Activated CD4-positive, alpha-beta T cell treated with anti-CD3 and anti-CD28 coated beads, Interleukin-2, amount 10 ng/mL, durations not matched to agents 7 days and 5 days (primary cell): Measurements from ENCODE around the gene C13orf46. TPM values are rescaled to one million over a fixed set of nuclear protein-coding genes. Genes with fewer than 3 reads are reported as not detected.
"Not testable (repeated sequence)": the region's sequence is repeated elsewhere in the genome, so short reads cannot be mapped to it uniquely, and the experiment has no call there.

Experiments used
- CTCF ChIA-PET: fragments of 350-600 bp; sonication (Branson Sonifier 250); formaldehyde crosslinking; loops from one replicate; lab custom pipeline; 2021; ENCODE audit warnings: antibody characterized with exemption; lab: Charles Lee
- POLR2A ChIA-PET: fragments of 350-600 bp; sonication (Branson Sonifier 250); formaldehyde crosslinking; loops from one replicate; lab custom pipeline; 2021; ENCODE audit warnings: antibody characterized with exemption; lab: Charles Lee
- DNase-seq: peaks from one replicate; pipeline ENCODE4 v3.0.0-alpha.2; 2020
- H3K27ac Mint-ChIP-seq: one replicate; pipeline ENCODE4 v1.8.0; 2021; ENCODE audit warnings: mild to moderate bottlenecking, moderate library complexity, mixed read lengths
- H3K27me3 Mint-ChIP-seq: one replicate; pipeline ENCODE4 v1.8.0; 2021; ENCODE audit warnings: mixed read lengths
- H3K36me3 Mint-ChIP-seq: one replicate; pipeline ENCODE4 v1.8.0; 2021; ENCODE audit warnings: low read depth, mixed read lengths
- H3K4me1 Mint-ChIP-seq: one replicate; pipeline ENCODE4 v1.8.0; 2021; ENCODE audit warnings: mixed read lengths
- H3K4me3 Mint-ChIP-seq: one replicate; pipeline ENCODE4 v1.8.0; 2021; ENCODE audit warnings: mild to moderate bottlenecking, moderate library complexity, mixed read lengths
- H3K9me3 Mint-ChIP-seq: one replicate; pipeline ENCODE4 v1.8.0; 2021; ENCODE audit warnings: mixed read lengths
- total RNA-seq, 2 experiments: library from RNA; stranded (reverse); gene quantifications; one replicate each; pipeline ENCODE4 v1.2.3, GENCODE V29; 2021

Gene C13orf46
- total RNA-seq, 2 experiments from 2014 or later = 7.3 to 9.8 TPM

GRCh38 chr13:113919761-113920559 is 53.9 kb downstream of the C13orf46 start:
- DNase-seq = no peak
- ChIA-PET POLR2A (no interaction called here), CTCF (no interaction called here)
- Mint-ChIP-seq H3K4me3 (no peak overlapping the region), H3K9me3 (peaks cover 12% of the 10 kb centered on the region), H3K27me3 (peaks cover 16% of the 10 kb centered on the region), H3K4me1 (no peaks in the 10 kb centered on the region), H3K36me3 (no peaks in the 10 kb centered on the region), H3K27ac (no peak overlapping the region)

DNA sequence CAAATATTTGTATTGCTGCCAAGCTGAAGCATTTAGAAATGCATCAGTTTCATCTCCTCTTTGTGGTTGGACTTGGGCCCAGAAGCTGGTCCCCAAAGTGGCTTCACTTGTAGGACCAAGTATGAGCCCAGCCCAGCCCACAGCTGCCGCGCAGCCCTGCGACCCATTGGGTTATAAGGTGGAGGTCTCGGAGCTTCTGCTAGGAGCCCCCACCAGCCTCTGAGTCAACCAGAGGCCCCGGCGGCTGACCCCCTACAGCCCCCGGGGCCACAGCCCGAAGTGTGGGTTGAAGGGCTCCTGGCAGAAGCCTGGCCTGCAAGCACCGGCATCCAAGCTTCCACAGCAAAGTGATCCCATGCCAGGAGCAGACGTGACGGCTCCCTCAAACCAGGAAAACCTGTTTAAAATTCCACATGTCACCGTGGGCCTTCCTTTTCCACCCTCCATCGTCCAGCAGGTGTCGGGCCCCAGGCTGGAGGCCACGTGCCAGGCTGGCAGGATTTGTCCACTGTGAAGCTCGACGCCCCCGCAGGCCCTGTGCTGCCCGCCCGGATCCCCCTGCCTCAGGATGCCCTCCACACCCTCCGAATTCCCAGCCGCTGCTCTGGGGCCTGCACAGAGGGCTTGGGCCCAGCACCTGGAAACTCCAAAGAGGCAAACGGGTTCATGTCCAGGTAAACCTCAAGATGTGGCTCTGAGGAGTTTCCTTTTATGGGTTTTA is 54.7 kb downstream of the C13orf46 start:
- Mint-ChIP-seq H3K9me3 (peaks cover 12% of the 10 kb centered on the region), H3K27ac (no peak overlapping the region), H3K27me3 (peaks cover 18% of the 10 kb centered on the region), H3K4me1 (no peaks in the 10 kb centered on the region), H3K4me3 (no peak overlapping the region), H3K36me3 (no peaks in the 10 kb centered on the region)
- no peak for DNase-seq
- POLR2A ChIA-PET = no interaction called here
- CTCF ChIA-PET = no interaction called here

DNA sequence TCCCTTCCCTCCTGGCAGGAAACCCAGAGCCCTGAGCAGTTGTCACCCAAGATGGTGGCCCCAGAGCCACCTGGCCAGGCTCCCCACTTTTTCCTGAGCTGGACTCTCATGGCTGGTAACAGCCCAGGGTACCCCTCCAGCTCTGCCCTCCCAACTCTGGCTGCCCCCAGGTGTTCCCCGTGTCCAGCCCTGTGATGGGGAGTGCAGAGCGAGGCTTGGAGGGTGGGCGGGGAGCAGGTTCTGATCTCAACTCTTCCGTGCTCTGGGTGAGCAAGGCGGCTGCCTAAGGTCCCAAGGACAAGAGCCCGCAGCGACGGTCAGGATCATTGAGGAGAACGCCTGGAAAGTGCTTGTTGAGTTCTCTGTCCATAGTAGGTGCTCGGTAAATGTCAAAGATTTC is 55.3 kb downstream of the C13orf46 start:
- Mint-ChIP-seq H3K36me3 (no peaks in the 10 kb centered on the region), H3K27ac (no peak overlapping the region), H3K27me3 (peaks cover 21% of the 10 kb centered on the region), H3K9me3 (peaks cover 12% of the 10 kb centered on the region), H3K4me3 (no peak overlapping the region), H3K4me1 (no peaks in the 10 kb centered on the region)
- CTCF ChIA-PET = no interaction called here
- POLR2A ChIA-PET = no interaction called here
- no peak for DNase-seq

GRCh38 chr13:113917594-113918371 is 56.1 kb downstream of the C13orf46 start:
- CTCF ChIA-PET = no interaction called here
- POLR2A ChIA-PET = no interaction called here
- peak; percentile 4 for DNase-seq

DNA sequence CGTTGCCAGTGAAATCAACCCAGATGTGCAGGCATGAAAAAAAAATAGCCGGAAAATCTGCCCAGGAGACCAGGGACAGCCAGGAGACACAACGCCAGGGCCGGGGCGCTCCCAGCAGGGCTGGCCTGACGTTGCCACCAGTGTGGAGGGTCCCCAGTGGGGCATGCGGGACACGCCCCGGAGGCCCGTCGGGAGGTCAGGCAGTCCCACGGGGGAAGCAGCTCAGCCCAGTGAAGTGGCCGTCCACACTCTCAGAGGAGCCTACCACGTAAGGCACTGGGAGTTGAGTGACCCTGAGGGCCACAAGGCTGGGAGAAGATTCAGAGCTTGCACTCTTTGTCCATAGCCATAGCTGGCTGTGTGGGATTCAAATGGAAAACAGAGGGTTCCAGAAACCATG is 56.8 kb downstream of the C13orf46 start:
- Mint-ChIP-seq H3K27me3 (peaks cover 29% of the 10 kb centered on the region), H3K9me3 (peaks cover 5% of the 10 kb centered on the region), H3K36me3 (no peaks in the 10 kb centered on the region), H3K4me3 (no peak overlapping the region), H3K27ac (no peak overlapping the region), H3K4me1 (no peaks in the 10 kb centered on the region)
- peak; percentile 3 for DNase-seq
- CTCF ChIA-PET = no interaction called here
- POLR2A ChIA-PET = no interaction called here

More at GRCh38 chr13:113917594-113918371, 56.1 kb downstream of the C13orf46 start:
- Mint-ChIP-seq H3K27me3 (peaks cover 25% of the 10 kb centered on the region), H3K27ac (no peak overlapping the region), H3K4me1 (no peaks in the 10 kb centered on the region), H3K4me3 (no peak overlapping the region), H3K36me3 (no peaks in the 10 kb centered on the region), H3K9me3 (peaks cover 12% of the 10 kb centered on the region)

DNA sequence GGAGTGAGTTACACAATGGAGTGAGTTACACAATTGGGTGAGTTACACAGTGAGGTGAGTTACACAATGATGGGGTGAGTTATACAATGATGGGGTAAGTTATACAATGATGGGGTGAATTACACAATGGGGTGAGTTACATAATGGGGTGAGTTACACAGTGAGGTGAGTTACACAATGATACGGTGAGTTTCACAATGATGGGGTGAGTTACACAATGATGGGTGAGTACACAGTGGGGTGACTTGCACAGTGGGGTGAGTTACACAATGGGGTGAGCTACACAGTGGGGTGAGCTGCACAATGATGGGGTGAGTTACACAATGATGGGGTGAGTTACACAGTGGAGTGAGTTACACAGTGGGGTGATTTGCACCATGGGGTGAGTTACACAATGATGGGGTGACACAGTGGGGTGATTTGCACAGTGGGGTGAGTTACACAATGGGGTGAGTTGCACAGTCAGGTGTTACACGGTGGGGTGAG is 57.5 kb downstream of the C13orf46 start:
- Mint-ChIP-seq H3K9me3 (no peaks in the 10 kb centered on the region), H3K27ac (no peak overlapping the region), H3K27me3 (peaks cover 28% of the 10 kb centered on the region), H3K4me3 (no peak overlapping the region), H3K4me1 (no peaks in the 10 kb centered on the region), H3K36me3 (no peaks in the 10 kb centered on the region)
- peak; percentile 3 for DNase-seq
- POLR2A ChIA-PET = no interaction called here
- CTCF ChIA-PET = no interaction called here

GRCh38 chr13:113915786-113916329 is 58.0 kb downstream of the C13orf46 start:
- CTCF ChIA-PET = no interaction called here
- H3K36me3 Mint-ChIP-seq = no peaks in the 10 kb centered on the region
- POLR2A ChIA-PET = no interaction called here
- peaks cover 33% of the 10 kb centered on the region for H3K27me3 Mint-ChIP-seq
- peak; percentile 1 for DNase-seq
- H3K27ac Mint-ChIP-seq = no peak overlapping the region
- no peaks in the 10 kb centered on the region for H3K9me3 Mint-ChIP-seq
- no peaks in the 10 kb centered on the region for H3K4me1 Mint-ChIP-seq
- no peak overlapping the region for H3K4me3 Mint-ChIP-seq

GRCh38 chr13:113915012-113915763 is 58.7 kb downstream of the C13orf46 start:
- POLR2A ChIA-PET = no interaction called here

DNA sequence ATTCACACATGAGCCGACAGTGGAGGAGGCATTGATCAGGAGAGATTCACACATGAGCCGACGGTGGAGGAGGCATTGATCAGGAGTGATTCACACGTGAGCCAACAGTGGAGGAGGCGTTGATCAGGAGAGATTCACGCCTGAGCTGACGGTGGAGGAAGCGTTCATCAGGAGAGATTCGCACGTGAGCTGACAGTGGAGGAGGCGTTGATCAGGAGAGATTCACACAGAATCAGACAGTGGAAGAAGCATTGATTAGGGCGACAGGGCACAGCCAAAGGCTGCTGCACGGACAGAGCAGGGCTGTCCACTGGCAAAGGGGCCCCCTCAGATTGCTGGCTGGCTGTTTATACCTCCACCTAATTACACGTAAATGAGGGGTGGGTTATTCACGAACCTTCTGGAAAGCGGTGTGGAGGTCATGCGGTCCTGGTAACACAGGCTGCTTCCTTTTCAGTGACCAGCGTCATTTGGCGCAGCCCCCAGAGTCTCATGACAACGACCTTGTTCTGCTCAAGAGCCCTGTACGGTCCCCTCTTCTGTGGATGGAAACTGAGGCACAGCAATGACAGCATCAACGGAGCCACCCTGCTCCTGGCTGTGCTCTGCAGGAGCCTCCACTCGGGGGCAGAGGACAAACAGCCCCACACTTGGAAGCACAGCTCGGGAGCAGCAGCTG is 59.4 kb downstream of the C13orf46 start:
- CTCF ChIA-PET = interaction anchor here (0.5 kb wide), 1 partner anchor 352 kb away, joined by 3 read pairs; no protein-coding TSS in a partner anchor
- no peaks in the 10 kb centered on the region for H3K4me1 Mint-ChIP-seq
- no peak for DNase-seq
- H3K27me3 Mint-ChIP-seq = peaks cover 44% of the 10 kb centered on the region
- H3K9me3 Mint-ChIP-seq = no peaks in the 10 kb centered on the region
- H3K4me3 Mint-ChIP-seq = no peak overlapping the region
- POLR2A ChIA-PET = no interaction called here
- H3K36me3 Mint-ChIP-seq = no peaks in the 10 kb centered on the region
- no peak overlapping the region for H3K27ac Mint-ChIP-seq

More at GRCh38 chr13:113915012-113915763, 58.7 kb downstream of the C13orf46 start:
- Mint-ChIP-seq H3K4me3 (no peak overlapping the region), H3K27me3 (peaks cover 39% of the 10 kb centered on the region), H3K27ac (no peak overlapping the region), H3K9me3 (no peaks in the 10 kb centered on the region), H3K4me1 (no peaks in the 10 kb centered on the region), H3K36me3 (no peaks in the 10 kb centered on the region)
- CTCF ChIA-PET = interaction anchor here (0.5 kb wide), 1 partner anchor 351 kb away, joined by 3 read pairs; no protein-coding TSS in a partner anchor
- DNase-seq = no peak

DNA sequence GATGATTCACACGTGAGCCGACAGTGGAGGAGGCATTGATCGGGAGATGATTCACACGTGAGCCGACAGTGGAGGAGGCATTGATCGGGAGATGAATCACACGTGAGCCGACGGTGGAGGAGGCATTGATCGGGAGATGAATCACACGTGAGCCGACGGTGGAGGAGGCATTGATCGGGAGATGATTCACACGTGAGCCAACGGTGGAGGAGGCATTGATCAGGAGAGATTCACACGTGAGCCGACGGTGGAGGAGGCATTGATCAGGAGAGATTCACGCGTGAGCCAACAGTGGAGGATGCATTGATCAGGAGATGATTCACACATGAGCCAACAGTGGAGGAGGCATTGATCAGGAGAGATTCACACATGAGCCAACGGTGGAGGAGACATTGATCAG is 60.0 kb downstream of the C13orf46 start:
- H3K36me3 Mint-ChIP-seq, DNase-seq, H3K9me3 Mint-ChIP-seq, POLR2A ChIA-PET, H3K27ac Mint-ChIP-seq, H3K4me1 Mint-ChIP-seq, H3K4me3 Mint-ChIP-seq, CTCF ChIA-PET: not testable (repeated sequence)
- peaks cover 49% of the 10 kb centered on the region for H3K27me3 Mint-ChIP-seq

DNA sequence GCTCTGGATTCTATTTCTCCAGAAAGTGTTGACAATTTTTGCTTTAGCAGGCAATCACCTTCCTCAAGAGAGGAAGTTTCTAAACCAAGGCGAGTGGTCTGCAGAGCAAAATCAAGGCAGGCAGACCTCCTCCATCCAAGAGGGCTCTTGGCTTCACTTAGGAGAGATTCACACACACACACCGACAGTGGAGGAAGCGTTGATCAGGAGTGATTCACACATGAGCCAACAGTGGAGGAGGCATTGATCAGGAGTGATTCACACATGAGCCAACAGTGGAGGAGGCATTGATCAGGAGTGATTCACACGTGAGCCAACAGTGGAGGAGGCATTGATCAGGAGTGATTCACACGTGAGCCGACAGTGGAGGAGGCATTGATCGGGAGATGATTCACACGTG is 60.5 kb downstream of the C13orf46 start:
- CTCF ChIA-PET, POLR2A ChIA-PET, H3K36me3 Mint-ChIP-seq, H3K9me3 Mint-ChIP-seq, H3K4me1 Mint-ChIP-seq, H3K4me3 Mint-ChIP-seq, DNase-seq, H3K27ac Mint-ChIP-seq: not testable (repeated sequence)
- peaks cover 54% of the 10 kb centered on the region for H3K27me3 Mint-ChIP-seq
